DMS 273 treated with DMSO at 0.1 percent for 48 hours (cell line): ENCODE data around the gene KIF22.
"Not testable (repeated sequence)": the region's sequence is repeated elsewhere in the genome, so short reads cannot be mapped to it uniquely, and the experiment has no call there.

Source experiments
- DNase-seq: peaks from one replicate; lab custom pipeline; 2025; lab: John Stamatoyannopoulos, UW

The KIF22 gene

GRCh38 chr16:29815032-29815721 is 24.6 kb downstream of the KIF22 start:
- DNase-seq, result no peak

- DNase-seq, result peak; percentile 98
Measured at GRCh38 chr16:29815793-29816693, 25.5 kb downstream of the KIF22 start, which contains the start of gene PAGR1. Gene PAGR1 (plus strand): TSS chr16:29816152. CDS start chr16:29816526, 374 bp downstream.

DNA sequence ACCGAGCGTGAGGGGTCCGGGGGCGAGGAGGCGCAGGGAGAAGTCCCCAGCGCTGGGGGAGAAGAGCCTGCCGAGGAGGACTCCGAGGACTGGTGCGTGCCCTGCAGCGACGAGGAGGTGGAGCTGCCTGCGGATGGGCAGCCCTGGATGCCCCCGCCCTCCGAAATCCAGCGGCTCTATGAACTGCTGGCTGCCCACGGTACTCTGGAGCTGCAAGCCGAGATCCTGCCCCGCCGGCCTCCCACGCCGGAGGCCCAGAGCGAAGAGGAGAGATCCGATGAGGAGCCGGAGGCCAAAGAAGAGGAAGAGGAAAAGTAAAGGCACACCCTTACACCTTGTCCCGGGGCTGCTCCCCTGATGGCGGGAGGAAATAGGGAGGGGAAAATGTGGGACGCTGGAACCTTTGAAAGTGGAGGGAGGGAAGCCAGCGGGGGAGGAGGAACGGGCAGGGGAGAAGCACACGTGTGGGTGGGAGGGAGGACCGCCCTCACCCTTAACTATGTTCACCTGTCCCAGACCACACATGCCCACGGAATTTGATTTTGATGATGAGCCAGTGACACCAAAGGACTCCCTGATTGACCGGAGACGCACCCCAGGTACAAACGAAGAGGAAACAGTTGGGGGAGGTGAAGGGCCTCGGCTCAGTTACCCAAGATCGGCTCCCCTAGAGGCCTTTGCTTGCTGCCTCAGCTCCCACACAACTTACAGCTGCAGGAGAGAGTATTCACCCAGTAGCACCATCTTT is 26.3 kb downstream of the KIF22 start:
- no peak for DNase-seq

DNA sequence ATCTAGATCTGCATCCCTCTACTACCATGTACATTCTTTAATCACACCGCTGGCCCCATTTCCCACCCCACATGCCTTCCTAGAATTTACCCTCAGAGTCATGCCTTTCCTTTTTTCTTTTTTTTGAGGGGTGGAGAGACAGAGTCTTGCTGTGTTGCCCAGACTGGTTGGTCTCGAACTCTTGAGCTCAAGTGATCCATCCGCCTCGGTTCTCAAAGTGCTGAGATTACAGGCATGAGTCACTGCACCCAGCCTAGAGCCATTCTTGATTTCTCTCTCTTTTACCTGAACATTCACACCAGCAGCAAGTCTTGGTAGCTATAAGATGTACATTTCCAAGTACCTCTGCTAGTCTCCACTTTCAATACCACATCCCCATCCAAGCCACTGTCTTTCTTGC is 27.5 kb downstream of the KIF22 start:
- no peak for DNase-seq

- no peak for DNase-seq
Measured at GRCh38 chr16:29819506-29819905, 29.0 kb downstream of the KIF22 start.

DNA sequence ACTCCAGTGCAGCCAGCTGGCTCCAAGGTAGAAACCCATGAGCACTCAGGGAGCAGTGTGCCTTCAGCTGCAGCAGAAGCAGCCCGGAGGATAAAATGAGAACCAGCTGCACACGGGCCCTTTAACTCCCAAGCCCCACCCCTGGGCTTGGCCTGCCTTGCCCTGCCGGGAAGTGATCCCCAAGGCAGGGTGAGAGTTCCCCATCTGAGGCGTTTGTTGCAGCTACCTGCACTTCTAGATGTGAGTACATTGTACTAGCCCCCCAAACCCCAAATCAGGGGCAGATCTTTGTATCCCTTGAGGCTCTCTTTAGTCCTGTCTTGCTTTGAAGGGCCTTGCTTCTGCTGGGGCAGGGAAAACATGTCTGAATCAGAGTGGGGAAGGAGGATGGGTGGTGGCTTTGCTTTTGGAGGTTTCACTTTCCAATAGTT is 29.7 kb downstream of the KIF22 start, which contains the start of gene MVP:
MVP (plus strand) TSS at position 192 of the 431 bp plus-strand sequence. CDS start 10,088 bp downstream, outside the sequence.
- DNase-seq, result peak; percentile 76

DNA sequence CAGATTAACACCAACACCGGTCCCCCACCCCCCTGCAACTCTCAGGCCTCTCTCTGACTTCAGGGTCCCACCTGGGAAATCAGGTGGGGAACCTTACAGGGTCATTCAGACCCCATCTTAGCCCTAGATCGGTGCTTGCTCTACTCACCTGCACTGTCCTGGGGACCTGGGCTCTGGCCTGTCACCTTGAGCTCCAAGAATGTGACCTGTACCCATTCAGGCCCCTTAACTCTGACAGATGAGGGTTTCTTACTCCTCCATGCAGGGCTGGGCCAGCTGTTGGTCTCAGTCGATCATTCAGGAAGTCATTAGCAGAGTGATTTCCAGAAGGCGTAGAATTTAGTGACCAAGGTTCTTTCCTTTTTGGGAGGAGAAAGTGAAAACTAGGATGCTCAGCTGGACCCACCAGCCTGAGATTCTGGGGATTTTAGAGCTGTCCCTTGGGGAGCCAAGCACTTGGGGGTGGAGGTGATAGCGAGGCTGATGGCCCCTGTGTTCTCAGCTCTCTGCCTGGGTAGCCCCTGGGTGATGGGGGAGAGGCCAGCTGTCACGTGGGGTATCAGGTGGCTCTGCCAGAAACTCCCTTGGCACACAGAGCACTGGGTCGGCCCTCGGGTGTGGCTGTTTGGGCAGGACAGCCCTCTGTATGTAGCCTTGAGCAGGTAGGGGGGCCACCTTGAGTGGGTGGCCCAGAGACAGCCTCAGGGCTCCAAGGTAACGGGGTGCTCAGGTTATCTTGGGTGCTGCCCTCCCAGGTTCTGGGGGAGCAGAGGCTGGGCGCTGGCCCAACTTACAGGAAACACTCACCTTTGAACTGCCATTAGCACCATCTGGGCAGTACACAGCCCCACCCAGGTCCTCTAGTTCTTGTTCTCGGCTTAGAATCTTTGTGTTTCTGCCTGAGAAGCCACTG is 30.4 kb downstream of the KIF22 start:
- DNase-seq, result peak; percentile 30

GRCh38 chr16:29821643-29822115 is 31.1 kb downstream of the KIF22 start:
- DNase-seq, result no peak

GRCh38 chr16:29824589-29825144 is 34.1 kb downstream of the KIF22 start:
- no peak for DNase-seq

GRCh38 chr16:29825145-29826044 is 34.8 kb downstream of the KIF22 start:
- peak; percentile 94 for DNase-seq

DNA sequence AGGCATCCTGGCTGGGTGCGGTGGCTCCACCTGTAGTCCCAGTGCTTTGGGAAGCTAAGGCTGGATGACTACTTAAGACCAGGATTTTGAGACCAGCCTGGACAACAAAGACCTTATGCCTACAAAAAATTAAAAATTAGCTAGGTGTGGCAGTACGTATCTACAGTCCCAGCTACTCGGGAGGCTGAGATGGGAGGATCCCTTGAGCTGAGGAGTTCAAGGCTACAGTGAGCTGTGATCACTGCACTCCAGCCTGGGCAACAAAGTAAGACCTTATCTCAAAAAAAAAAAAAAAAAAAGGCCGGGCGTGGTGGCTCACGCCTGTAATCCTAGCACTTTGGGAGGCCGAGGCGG is 35.8 kb downstream of the KIF22 start:
- no peak for DNase-seq

- no peak for DNase-seq
Measured at GRCh38 chr16:29830774-29831173, 40.2 kb downstream of the KIF22 start.

GRCh38 chr16:29831490-29831889 is 40.9 kb downstream of the KIF22 start:
- no peak for DNase-seq

DNA sequence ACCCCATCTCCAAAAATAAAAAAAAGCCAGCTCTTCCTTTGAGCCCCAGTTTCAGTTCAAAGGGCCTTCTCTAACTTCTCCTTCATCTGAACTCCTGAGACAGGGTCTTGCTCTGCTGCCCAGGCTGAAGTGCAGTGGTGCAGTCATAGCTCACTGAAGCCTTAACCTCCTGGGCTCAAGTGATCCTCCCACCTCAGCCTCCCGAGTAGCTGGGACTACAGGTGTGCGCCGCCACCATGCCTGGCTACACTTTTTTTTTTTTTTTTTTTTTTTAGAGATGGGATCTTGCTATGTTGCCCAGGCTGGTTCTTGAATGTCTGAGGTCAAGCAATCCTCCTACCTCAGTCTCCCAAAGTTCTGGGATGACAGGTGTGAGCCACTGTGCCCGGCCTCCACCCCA is 42.7 kb downstream of the KIF22 start:
- DNase-seq, result not testable (repeated sequence)

- DNase-seq, result no peak
Measured at GRCh38 chr16:29834079-29834478, 43.5 kb downstream of the KIF22 start.

DNA sequence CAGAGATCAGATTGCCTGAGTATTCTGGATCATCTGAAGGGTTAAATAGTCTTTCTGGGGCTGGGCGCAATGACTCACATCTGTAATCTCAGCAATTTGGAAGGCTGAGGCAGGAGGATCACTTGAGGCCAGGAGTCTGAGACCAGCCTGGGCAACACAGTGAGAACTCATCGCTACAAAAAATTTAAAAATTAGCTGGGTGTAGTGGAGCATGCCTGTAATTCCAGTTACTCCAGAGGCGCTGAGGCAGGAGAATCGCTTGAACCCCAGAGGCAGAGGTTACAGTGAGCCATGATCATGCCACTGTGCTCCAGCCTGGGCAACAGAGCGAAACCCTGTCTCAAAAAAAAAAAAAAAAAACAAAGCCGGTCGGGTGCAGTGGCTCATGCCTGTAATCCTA is 45.4 kb downstream of the KIF22 start:
- DNase-seq, result no peak

GRCh38 chr16:29836623-29837022 is 46.1 kb downstream of the KIF22 start:
- DNase-seq, result no peak

- DNase-seq, result no peak
Measured at GRCh38 chr16:29837841-29838240, 47.3 kb downstream of the KIF22 start.

DNA sequence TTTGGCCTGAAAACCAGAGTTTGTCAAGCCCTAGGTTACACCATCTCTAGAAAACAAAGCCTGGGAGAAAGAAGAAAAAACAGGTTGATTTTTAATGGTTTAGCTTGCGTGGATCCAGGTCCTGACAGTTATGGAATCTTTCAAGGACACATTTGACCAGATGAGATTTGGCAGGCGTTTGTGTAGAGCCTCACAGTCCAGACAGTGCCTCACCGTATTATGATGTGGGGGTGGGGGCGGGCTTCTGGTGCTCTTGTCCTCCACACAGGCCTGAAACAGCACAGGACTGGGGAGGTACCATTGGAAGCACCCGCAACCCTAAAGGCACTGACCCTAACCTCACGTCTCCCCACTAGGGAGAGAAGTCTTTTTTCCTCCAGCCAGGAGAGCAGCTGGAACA is 49.3 kb downstream of the KIF22 start:
- DNase-seq, result no peak

DNA sequence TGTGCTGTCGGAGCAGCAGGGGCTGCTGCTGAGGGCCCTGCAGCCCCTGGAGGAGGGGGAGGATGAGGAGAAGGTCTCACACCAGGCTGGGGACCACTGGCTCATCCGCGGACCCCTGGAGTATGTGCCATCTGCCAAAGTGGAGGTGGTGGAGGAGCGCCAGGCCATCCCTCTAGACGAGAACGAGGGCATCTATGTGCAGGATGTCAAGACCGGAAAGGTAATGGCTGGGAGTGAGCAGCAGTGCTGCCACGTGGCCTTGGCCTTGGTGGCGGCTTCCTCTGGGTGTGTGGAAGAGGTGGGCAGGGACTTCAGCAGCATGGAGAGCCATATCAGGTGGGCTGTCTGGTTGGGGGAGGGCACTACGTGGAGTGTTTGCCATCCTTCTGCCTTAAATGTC is 49.7 kb downstream of the KIF22 start:
- no peak for DNase-seq
